Inferior parietal cortex (tissue), 1 donor: ENCODE data around the gene CDH16.

Experiments used
- DNase-seq: peaks from one replicate; pipeline ENCODE4 v3.0.0-alpha.2; 2016; ENCODE audit errors: extremely low spot score

CDH16 gene

GRCh38 chr16:66926961-66927436 is 8.3 kb upstream of the CDH16 start:
- DNase-seq: no peak

- no peak for DNase-seq
Observed at GRCh38 chr16:66926171-66926947, 7.7 kb upstream of the CDH16 start.

GRCh38 chr16:66925322-66925840 is 6.7 kb upstream of the CDH16 start, which contains the start of gene RRAD:
TSS of gene RRAD (minus strand) at chr16:66925535. CDS start at chr16:66925179, 356 bp downstream.
- DNase-seq: no peak

- DNase-seq: no peak
Observed at GRCh38 chr16:66924527-66925321, 6.0 kb upstream of the CDH16 start.

GRCh38 chr16:66923866-66924265 is 5.2 kb upstream of the CDH16 start:
- DNase-seq: no peak

GRCh38 chr16:66923247-66923731 is 4.6 kb upstream of the CDH16 start:
- DNase-seq: no peak

GRCh38 chr16:66921729-66922450 is 3.2 kb upstream of the CDH16 start:
- no peak for DNase-seq

GRCh38 chr16:66920924-66921680 is 2.4 kb upstream of the CDH16 start:
- no peak for DNase-seq

- no peak for DNase-seq
Observed at GRCh38 chr16:66920299-66920590, 1.6 kb upstream of the CDH16 start.

- DNase-seq: no peak
Observed at GRCh38 chr16:66919569-66920298, 1.0 kb upstream of the CDH16 start.

GRCh38 chr16:66918355-66918754 is 330 bp downstream of the CDH16 start:
- DNase-seq: no peak

GRCh38 chr16:66917741-66918140 is 944 bp downstream of the CDH16 start:
- DNase-seq: no peak

- DNase-seq: no peak
Observed at GRCh38 chr16:66916518-66916917, 2.2 kb downstream of the CDH16 start.

GRCh38 chr16:66915041-66915440 is 3.6 kb downstream of the CDH16 start:
- DNase-seq: no peak

GRCh38 chr16:66914541-66914940 is 4.1 kb downstream of the CDH16 start:
- DNase-seq: no peak

GRCh38 chr16:66913711-66914110 is 5.0 kb downstream of the CDH16 start:
- no peak for DNase-seq

GRCh38 chr16:66913081-66913480 is 5.6 kb downstream of the CDH16 start:
- DNase-seq: no peak

- no peak for DNase-seq
Observed at GRCh38 chr16:66911801-66912200, 6.9 kb downstream of the CDH16 start.

- no peak for DNase-seq
Observed at GRCh38 chr16:66911112-66911511, 7.6 kb downstream of the CDH16 start.

- no peak for DNase-seq
Observed at GRCh38 chr16:66910175-66910940, 8.3 kb downstream of the CDH16 start.
